Measurements from ENCODE around the gene POLR3A.
"Not testable (repeated sequence)": the region's sequence is repeated elsewhere in the genome, so short reads cannot be mapped to it uniquely, and the experiment has no call there.

POLR3A gene

DNA sequence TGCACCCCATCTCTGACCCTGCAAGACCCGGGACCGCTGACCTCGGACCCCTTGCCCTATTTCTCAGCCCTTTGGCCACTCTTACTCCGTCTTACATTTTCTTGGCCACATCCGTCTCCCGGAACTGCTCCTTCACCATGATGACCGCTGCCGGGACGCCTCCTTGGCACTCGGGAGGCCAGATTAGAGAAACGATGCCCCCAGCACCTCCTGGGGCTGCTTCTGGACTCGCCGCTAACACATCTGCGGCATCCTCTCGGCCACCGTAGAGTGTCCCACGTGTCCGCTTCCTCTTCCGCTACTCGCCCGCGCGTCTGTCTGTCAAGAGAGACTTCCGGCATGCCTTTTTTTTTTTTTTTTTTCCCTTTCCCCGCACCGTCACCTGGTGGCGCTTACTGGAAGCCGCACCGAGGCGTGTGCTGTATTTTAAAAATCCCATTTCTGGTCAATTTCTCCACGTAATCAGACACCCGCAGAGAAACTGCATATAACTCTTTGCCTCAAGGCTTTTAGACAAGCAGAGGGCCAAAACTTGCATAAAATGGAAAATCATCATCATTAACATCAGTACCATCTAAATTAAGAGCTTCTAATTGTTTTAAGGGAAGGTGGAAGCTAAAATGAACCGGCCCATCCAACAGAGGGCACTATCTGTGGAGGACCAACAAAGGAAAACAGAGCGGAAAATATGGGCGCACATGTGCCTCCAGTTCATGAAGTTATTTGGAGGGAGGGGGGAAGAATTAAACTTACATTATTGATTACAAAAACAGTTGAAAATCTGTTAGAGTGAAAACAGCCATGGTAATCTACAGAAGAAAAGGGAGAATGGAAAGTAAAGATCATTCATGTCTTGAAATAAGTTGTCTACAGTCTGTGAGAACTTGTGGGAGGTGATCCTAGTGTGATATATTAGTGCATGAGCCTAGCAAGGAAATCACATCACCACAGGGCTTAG lies at the start of gene POLR3A:
TSS of gene POLR3A (minus strand) at position 247 of the 958 bp plus-strand sequence. CDS start at position 139, 108 bp downstream.
- DNase-seq (ENCODE audit: low read depth), result peak; percentile 89

DNA sequence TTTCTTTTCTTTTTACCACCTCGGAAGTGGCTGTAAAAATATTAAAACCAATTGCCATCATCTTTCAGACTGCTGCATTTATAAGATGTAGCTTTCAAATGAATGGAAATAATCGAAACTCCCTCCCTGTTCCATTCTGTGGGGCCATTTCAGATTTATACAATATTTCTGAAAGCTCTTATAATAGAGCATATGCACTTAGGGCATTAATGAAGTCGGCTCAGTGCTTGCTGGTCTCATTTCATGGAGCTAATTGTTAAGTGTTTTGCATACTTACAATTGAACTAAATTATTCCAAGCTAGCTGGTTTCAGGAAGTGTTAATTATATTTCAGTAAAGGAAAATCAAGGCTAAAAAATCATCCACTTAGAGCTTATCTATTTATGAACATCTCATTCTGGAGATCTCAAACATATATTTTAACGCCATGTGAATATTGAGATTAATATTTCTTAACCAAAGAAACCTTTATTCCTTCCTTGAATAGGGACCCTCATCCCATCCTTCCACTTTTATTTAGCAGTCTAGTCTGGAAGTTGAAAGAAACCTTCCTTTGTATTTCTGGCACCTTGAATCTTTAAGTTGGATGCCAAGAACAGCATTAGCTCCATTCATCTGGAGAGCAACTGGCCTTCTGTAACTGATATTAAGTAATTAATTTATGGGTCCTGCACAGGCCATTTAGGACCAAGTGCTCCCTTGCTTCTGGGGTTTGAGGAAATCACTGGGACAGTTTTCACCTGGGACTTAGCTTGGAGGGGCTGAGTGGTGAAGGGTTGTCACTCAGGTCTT lies 49.4 kb upstream of the POLR3A start:
- DNase-seq (ENCODE audit: low read depth), result no peak

DNA sequence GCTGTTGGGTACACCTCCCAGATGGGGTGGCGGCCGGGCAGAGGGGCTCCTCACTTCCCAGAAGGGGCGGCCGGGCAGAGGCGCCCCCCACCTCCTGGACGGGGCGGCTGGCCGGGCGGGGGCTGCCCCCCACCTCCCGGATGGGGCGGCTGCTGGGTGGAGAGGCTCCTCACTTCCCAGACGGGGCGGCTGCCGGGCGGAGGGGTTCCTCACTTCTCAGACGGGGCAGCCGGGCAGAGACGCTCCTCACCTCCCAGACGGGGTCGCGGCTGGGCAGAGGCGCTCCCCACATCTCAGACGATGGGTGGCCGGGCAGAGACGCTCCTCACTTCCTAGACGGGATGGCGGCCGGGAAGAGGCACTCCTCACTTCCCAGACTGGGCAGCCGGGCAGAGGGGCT lies 46.5 kb upstream of the POLR3A start:
- DNase-seq (ENCODE audit: low read depth), result not testable (repeated sequence)

DNA sequence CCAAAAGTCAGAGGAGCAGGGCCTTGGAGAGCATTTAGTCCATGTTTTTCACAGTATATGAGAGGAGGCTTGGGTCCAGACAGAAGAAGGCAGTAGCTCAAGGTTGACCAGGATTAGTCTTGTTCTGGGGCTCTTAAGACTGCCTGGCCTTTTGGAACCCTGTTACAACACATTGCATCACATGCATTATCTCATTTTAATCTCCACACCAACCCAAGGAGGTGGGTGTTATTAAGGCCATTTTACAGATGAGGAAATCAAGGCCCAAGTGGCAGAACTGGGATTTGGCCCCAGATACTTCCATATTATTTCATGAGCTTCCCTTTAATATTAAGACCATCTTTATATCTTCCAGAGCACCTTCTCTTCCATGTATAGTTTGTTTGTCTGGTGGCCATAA lies 43.2 kb upstream of the POLR3A start:
- DNase-seq (ENCODE audit: low read depth), result no peak

DNA sequence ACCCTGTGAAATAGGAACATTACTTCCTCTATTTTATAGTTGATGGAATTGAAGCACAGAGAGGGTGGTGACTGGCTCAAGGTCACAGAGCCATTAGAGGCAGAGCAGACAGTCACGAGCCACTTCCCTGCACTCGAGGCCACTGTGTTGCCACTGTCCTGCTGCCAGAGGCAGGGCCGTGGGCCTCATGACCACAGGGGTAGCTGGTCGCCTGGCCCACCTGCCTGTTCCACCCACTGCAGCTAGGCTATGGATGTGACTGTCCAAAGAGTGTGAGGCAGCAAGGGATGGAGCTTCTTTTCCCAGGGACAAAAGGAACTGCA lies 42.5 kb upstream of the POLR3A start:
- DNase-seq (ENCODE audit: low read depth), result no peak

DNA sequence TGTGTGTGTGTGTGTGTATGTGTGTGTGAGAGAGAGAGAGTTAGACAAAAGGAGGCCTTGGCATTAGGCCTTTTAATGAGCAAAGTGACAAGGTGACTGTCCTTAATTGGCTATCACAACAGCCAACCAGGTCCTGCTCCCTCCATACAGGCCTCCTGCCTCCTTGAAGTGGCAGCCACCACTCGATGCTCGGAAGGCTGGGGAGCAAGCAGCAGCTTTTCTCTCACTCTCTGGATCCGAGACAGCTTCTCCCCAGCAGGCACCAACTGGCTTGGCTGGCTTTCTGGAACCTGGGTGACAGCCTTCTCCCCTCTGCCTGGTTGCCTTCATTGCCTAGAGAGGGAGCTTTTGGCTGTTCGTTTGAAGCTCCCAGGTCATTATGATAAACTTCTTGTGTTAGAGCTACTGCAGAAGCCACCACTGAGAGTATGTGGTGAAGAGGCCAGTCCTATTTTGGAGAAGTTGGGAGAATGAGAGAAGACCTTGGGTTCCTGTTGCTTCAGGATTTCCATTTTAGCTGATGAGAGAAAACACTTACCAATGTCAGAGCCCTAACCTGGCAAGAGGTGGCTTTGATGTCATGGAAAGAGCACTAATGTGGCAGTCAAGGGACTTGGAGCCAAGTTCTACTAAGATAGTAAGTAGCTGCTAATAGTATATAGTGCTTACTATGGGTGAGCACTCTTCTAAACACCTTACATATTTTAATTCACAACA lies 42.0 kb upstream of the POLR3A start:
- no peak for DNase-seq (ENCODE audit: low read depth)

DNA sequence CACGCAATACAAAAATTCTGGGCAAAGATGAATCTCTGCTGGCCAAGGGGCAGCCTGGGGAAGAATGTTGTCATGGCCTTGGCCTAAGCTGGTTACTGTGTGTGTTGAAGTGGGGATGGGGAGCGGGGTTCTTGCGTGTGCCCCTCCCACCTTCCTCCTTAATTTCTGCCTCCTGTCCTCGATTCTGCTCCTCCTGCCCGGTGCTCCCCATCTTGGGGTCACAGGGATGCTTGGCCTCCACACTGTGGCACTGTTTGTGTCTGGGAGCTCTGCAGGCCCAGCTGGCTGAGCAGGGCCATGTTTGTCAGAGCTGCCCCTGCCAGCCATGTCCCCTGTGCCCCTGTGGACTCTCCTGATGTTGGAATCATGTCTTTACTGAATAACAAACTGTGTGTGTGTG lies 41.4 kb upstream of the POLR3A start:
- DNase-seq (ENCODE audit: low read depth), result no peak

DNA sequence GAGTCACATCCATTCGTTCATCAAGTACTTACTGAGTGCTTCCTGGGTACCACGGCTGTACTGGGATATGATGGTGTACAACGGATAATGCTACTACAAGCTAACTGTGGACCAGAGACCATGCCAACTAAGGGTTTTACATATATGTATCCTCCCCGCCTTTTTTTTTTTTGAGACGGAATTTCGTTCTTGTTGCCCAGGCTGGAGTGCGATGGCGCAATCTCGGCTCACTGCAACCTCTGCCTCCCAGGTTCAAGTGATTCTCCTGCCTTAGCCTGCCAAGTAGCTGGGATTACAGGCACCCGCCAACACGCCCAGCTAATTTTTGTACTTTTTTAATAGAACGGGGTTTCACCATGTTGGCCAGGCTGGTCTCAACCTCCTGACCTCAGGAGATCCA lies 40.7 kb upstream of the POLR3A start:
- not testable (repeated sequence) for DNase-seq (ENCODE audit: low read depth)

DNA sequence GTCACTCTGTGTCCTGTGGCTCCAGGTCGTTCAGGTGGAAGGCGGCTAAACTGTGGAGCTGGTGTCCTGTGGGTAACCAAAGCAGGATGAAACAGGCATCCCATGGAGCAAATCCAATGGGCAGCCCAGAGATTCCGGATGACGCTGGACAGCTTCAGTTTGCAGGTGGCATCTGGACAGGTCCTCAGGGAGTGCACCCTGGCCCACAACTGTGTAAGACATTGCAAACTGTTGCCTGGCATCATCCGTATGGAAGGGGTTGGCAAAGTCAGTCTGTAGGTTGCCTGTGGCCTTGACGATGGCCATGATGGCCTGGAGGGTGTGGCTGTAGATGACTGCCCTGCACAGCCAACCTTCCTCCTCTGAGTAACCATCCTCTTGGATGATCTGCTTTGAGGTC lies 39.8 kb upstream of the POLR3A start:
- no peak for DNase-seq (ENCODE audit: low read depth)

DNA sequence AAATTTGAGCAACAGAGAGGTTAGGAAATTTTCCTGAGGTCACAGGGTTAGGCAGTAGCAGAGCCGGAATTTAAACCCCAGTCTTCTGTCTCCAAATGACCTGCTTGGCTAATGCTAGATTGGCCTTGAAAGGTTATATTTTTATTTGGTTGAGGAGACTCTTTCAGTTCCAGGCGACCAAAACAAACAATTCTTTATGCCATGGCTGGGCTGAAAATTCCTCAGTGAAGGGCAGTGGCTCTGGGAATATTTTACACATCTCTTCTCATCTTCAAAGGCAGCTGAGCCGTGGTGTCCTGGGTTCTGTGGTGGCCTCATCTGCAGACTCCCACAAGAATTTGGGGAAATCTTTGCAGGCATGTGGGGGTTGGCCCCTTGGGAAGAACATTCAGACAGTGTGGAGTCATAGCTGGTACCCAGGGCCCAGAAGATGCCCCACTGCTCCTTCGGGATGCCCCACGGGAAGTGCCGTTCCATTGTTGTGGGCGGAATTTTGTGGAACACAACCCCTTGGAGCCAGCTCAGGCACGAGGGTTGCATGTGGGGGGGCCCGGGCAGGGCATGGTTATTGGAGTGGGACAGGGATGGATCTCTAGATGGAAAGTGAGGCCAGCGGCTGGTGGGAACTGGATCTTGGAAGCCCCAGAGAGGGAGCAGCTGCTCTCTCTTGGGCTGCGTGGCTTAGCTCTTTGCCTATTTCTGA lies 37.6 kb upstream of the POLR3A start:
- DNase-seq (ENCODE audit: low read depth), result no peak

DNA sequence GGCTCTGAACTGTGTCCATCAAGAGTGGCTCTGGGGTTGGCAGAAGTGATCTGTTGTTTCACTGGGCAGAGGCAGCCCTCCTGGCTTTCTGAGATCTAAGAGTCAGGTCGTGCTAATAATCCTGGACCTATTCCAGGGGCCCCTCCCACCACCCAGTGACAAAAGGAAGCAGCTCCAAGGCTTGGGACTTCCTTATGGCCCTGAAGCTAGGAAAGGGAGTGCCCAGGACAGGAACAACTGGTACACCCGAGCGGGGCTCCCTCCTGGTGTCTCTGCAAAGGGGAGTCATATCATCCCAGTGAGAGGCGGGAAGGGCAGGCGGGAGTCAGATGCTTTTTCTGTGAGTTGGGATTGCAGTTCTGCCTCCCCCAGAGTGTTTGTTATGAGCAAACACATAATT lies 36.7 kb upstream of the POLR3A start:
- no peak for DNase-seq (ENCODE audit: low read depth)

DNA sequence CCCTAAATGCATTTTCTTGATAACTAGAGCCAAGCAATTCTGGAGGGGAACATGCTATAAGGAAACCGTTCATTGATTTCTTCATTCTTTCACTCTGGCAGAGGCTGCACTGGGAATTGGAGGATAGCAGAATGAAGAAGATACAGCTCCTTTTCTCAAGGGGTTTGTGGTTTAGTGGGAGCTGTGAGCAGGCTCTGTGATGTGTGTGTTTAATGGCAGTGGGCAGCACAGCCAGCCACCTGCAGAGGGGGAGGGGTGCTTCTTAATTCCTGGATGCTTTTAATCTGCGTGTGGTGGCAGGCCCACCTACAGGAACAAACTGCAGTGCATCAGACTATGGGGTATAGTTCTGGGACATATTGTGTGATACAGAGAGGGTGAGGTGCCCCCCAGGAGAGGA lies 36.3 kb upstream of the POLR3A start:
- no peak for DNase-seq (ENCODE audit: low read depth)

DNA sequence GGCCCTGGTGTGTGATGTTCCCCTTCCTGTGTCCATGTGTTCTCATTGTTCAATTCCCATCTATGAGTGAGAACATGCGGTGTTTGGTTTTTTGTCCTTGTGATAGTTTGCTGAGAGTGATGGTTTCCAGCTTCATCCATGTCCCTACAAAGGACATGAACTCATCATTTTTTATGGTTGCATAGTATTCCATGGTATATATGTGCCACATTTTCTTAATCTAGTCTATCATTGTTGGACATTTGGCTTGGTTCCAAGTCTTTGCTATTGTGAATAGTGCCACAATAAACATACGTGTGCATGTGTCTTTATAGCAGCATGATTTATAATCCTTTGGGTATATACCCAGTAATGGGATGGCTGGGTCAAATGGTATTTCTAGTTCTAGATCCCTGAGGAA lies 35.6 kb upstream of the POLR3A start:
- DNase-seq (ENCODE audit: low read depth), result not testable (repeated sequence)

DNA sequence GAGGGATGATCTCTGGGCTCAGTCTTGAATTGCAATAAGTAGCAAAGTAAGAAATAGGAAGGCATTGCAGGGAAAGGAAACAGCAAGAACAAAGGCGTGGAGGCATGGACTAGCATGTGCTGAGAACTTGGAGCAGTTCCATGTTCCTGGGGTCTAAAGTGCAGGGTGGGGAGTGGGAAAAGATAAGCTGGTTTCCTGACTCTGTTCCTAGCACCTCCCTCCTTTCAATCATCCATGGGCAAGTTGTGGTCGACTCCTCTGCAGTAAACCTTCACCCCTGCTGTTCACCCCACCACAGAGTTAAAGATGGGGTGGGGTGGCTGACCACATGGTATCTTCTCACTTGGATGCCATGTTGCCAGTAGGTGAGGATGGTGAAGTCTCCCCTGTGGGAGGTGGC lies 33.9 kb upstream of the POLR3A start:
- no peak for DNase-seq (ENCODE audit: low read depth)

DNA sequence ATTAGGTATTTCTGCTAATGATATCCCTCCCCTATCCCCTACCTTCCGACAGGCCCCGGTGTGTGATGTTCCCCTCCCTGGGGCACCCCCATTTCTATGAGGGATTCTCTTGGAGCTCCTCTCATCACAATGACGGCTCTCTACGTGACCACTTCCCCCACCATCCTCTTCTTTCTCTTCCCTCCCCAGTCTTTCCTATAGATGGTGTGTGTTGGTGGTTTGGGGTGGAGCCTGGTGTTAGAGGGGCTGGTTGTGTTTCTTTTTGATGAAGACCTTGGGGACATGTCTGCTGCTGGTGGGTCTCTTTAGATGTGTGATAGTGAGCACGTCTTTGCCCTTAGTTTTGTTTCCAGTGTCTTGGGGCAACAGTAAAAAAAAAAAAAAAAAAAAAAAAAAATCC lies 33.0 kb upstream of the POLR3A start:
- DNase-seq (ENCODE audit: low read depth), result no peak

DNA sequence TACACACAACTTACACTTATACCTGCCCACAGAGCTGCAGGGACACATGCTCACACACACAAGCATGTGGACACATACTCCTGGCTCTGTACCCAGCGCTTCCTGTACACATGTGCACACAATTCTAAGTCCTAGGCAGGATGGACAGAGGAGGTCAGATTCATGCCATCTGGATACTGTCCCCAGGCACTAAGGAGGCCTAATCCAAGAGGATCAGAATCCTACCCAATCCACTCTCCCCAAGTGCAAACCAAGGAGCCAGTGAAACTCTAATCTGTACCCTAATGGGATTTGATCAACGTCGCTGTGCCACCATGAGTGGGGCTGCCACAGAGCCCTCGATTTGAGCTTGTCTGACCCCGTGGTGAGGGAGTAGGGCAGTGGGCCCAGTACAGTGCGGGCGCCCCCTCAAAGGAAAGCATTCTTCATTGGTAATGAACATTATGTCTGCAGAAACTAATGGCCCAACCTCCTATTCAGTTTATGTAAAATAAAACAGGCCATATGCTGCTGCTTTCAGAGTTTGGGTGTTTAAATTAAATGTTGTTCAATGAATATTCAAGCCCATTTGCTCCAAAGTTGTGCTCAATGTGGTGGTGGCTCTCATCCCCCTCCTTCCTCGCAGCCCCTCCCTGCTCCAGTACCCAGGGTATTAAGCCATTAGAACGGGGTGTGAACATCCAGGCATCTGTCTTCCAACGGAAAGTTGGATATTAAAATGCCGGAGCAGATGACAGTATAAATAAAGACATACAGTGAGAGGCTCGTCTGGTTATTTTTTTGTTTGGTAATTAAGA lies 30.8 kb upstream of the POLR3A start:
- DNase-seq (ENCODE audit: low read depth), result no peak

DNA sequence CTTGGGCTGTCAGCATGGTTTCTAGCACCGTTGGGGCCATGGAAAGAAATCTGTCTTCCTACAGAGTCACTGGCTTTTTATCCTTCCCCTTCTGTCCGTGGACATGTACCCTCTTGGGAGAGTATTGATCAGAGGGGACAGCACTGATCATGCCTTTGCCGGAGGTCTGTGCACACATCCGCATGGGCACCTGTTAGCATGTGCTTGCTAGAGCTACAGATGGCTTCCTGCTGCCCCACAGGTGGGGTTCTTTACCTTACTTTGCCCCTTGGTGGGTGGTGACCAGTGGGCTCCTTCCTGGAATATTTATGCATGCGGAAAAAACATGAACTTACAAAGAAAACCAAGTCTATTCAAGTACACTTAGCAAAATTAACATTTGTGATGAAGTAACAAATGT lies 29.2 kb upstream of the POLR3A start:
- DNase-seq (ENCODE audit: low read depth), result no peak

DNA sequence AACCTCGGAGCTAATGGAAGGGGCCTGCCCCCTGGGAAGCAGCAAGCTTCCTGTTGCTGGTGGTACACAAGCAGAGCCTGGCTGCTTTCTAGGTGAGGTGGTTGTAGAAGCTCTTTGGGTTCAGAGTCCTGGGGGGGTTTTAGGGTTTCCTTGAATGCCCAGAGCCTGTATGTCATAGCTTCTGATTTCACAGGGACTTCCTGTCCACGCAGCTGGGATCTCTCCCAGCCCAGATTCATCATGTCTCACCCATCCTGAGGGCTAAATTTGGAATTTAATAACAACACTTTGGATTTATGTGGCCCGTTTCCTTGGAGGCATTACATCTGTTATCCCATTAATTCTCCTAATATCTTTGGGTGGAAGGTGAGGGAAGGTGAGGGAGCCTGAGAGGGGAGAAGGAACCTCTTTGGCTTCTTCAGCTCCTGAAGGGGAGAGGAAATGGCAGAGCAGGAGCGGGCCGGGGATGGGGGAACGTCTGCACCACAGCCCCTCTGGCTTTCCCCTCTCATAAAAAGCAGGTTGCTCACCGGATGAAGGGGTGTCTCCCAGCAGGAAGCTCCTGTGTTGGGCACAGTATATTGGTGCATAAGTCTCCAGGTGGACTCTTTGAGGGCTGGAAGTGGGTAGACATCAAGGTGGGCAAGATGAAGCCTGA lies 24.0 kb upstream of the POLR3A start:
- DNase-seq (ENCODE audit: low read depth), result no peak

DNA sequence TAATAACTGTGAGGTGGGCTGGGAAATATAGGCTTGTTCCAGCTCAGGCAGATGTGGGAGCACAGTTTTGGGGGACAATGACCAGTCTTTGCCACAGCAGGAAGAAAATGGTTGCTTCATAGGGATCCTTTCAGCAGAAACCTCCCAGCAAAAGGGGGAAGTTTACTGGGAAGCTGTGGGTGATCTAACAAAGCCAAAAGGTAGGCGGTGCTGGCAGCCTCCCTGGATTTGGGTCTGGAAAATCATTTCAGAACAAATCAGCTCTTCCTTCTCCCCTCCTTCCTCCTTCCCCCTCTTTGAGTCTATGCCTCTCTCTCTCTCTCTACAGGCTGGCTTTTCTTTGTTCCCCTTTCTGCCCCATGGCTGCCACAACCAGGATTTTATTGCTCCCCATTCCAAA lies 20.5 kb upstream of the POLR3A start:
- no peak for DNase-seq (ENCODE audit: low read depth)

DNA sequence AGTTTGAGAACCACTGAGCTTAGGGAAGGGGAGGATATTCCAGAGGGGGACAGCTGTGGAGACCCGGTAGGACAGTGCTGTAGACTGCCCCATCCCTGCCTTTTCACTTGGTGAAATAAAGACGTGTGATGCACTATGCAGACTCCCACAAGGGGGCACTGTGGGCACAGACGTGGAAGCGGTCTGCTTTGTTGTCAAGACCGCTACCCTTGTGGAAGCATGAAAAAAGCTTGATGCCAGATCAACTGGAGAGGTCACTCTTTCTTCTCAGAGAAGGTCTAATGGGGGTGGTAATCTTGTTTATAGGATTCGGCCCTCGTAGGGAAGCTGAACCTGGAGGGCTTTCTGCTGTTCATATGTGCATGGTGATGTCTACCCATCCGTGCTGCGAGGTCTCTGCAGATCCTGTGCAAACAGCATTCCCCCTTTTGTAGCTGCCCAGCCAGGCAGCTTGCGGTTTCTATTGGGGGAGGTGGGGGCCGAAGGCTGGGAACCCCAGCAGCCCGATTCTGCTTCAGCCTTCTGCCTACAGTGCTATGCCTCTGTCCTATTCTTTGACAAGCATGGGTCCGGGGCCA lies 18.1 kb upstream of the POLR3A start:
- DNase-seq (ENCODE audit: low read depth), result peak; percentile 74

All from activated T-cell treated with anti-CD3 and anti-CD28 coated beads for 24 hours (primary cell).